Smooth muscle cell of the brain vasculature (primary cell): ENCODE measurements around the gene SLC29A1.

Source experiments
- DNase-seq: peaks from one replicate; pipeline ENCODE4 v3.0.0-alpha.2; 2012; ENCODE audit warnings: low read depth, low spot score

The SLC29A1 gene

DNA sequence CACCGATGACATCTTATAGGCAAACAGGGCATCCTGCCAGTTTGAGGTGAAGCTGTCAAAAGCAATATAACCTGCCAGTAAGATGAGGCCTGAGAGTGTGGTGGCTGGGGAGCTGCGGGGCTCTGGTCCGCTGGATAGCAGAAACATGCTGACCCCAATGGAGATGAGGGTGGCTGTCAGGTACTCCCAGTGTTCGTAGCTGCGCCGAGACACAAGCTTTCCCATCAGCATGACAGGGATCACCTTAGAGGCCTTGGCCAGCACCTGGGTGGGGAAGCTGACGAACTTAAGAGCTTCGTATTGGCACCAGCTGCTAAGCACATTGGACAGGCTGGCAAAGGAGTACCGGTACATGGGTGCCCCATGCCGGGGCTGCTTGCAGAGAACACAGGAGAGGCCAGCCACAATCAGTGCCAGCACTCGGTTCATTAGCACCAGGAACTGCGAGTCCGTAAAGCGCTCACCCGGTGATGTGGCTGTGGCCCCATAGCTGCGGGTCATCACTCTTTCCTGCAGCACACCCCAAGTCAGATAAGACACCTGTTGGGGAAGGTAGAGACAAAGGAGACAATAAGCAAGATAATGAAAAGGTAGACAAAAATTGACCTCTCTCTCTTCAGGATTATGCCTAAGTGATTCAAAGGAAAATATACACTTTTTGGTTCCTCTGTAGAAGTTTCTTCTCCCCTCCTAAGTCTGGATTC lies 31.9 kb downstream of the SLC29A1 start:
- DNase-seq: no peak

DNA sequence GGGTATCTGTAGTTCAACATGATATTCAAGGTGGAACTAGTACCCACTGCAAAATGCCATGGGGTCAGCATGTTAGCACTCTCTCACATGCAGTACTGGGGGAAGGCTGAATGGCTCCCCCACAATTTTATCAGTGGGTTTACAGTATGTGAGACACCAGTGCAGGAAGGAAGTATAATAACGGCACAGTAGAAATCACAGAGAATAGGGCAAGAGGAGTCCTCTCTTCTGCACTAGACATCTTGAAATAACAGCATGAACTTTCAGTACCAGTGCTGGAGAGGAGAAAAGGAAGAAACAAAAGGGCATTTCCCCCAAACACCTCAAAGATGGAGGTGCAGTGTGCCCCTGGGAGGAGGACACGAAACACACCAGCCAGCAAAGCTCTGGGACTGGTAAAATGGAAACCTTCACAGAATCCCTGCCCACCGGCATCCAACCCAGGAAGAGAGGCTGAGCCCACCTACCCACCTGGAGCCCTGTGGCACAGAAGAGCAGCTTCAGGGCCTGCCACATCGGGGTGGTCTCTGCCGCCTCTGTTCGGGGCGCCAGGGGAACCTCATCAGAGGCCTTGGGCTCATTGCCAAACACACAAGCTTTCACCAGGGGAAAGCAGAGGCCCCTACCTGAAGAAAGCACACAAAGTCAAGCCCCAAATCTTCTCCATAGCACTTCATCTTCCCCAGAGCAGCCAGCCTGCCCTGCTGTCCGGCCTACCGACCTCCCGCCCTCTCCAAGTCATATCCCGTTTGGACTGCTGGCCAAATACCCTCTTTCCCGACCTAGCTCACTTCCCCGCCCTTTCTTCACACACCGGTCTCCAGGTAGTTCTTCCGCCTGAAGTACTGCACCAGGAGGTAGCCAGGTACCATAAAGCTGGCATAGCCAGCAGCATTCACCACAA lies 32.7 kb downstream of the SLC29A1 start:
- DNase-seq: no peak

DNA sequence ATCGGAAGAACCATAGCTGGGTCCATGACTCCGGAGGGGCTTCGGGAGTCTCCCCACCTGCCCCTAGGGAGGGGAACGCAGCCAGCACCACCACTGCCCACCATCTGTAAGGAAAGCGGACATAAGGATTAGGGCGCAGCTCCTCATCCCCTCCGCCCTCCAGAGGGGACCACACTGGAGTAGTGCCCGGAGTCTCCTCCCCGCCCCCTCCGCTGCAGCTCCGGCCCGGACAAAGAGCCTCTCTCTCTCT lies 33.3 kb downstream of the SLC29A1 start:
- DNase-seq: no peak

DNA sequence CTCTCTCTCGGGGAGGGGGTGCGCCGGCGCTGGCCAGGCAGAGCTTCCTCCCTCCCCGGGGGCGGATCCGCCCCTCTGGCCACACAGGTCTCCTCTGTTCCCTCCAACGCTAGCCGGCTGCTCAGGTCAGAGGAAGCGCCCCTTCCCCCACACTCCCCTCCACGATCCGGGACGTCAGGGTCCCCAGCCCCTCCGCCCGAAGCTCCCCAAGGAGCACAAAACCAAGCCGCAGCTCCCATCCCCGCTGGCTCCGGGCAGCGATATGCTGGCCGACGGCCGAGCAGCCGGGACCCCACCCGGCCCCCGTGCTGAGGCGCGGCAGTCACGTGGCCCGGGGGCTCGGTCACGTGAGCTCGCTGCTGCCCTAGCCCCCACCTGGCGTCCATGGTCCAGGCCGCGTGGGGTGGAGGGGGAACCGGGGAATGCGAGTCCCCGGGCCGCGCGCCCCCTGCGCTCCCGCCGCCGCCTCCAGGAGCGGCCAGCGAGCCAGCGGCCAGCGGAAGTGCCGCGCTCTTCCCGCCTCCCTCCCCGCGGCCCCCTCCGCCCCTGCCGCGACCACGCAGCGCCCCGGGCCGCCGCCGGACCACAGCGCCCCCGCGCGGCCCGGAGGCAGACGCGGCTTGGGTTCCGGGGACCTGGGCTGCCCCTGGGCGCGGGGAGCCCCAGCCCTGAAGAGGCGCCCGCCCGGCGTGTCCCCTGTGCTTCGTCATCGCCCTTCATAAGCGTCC lies 33.8 kb downstream of the SLC29A1 start, which contains the start of gene SLC35B2:
Gene SLC35B2 (minus strand): TSS at position 504 of the 728 bp plus-strand sequence. CDS start 118 bp downstream, at position 386.
- DNase-seq: no peak

DNA sequence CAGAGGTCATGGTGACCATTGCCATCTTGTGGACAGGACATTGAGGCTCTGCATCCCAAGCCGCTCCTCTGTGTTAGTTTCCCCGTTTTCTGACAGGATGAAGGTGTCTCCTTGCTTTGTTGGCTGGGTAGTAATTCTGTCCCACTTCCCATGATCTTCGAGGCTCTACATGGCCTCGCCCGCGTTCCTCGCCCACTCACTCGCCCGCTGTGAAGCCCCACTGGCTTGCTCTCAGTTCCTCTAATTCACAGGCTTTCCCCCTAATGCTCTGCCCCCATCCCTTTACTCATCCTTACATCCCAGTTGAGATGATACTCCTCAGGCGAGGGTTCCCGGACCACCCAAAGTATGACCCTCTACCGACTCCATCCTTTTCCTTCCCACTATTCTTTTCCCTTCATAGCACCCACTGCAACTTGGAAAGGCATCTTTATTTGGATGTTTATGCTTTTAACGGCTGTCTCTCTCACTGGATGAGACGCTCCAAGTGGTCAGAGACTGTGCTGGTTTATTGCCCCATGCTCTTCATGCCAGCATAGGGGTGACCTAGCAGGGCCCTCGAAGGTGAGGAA lies 34.4 kb downstream of the SLC29A1 start:
- DNase-seq: no peak

DNA sequence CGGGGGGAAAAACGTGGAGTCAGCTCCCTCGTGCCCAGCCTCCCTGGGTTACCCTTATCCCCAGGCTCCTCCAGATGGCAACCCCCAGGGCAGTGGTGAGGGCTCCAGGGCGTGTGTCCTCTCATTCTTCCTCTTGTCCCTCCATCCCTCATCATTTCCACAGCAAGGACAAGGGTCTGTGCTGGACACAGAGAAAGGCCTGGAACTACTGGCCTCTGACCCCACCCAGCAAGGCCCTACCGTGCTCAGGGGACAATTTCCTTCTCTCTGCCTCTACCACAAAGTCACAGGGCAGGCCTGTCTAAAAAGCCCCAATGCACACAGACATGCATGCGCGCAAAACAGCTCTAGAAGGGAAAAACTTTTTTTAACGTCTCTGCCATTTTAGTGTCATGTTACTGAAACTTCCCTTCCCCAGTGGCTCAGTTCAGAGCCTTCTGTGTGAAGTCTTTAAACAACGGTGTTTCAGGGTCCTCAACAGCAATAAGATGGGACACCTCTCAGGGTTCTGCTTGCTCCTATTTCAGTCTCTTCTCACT lies 35.0 kb downstream of the SLC29A1 start:
- no peak for DNase-seq

DNA sequence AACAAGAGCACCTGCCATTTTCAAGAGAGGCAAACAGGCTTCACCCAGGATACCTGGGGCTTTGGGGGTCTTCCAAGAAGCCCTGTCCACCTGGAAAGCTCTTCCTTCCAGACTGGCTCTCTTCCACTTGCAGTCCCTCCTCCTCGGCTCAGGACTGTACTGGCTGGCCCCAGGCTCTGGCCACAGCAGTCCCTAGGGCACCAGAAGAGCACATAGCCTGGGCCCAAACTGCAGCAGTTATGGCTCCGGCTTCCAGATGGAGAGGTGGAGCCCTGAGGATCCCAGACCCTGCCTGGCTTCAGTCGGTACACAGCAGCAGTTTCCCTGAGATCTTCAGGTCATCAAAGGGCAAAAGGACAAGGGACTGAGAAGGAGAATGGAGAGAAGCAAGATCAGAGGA lies 35.5 kb downstream of the SLC29A1 start:
- no peak for DNase-seq

DNA sequence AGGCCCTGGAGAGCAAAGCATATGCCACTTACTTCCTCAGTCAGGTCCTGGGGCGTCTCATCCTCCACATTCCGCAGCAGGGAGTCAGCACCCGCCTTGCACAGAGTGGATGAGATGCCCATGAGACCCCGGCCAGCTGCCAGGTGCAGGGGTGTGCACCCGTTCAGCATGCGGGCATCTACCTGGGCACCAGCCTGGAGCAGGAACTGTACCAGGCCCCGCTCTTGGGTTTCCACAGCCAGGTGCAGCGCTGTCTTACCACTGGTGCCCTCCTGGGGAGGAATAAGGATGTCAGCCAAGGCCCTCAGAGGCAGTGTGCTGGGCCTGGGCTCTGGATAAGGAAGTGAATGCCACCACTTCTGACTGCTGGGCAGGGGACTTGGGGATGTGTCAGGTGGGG lies 36.6 kb downstream of the SLC29A1 start:
- no peak for DNase-seq

DNA sequence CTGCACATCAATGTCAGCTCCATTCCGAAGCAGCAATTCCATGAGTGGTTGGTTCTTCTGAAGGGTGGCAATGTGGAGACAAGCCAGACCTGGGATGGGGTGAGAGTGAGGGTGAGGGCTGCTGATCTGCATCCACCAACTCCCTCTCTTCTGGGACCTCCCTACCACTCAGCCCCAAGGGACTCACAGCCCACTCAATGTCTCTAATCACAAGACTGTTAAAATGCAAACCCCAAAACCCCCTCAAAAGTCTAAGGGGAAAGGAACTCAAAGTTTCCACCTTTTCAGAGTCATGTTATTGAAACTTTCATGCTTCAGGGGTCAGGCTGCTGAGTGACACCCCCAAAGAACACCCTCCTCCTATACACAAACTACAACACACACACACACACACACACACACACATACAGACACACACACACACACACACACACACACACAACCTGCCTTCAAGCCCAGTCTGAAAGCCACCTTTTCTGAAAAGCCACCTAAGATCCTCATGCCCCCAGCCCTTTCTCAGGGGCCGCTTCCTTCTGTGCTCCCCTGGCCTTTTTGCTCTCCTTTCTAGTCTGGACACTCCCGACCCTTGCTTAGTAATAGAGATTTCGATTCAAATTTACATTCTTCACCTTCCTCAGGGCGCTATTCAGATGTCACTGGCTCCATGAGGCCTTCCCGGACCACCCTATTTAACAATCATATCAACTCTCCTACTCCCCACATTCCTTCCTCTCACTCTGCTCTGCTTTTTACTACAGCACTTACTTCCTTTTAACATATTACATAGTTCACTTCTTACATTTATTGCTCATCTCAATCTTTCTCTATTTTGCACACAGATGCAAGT lies 37.3 kb downstream of the SLC29A1 start:
- DNase-seq: no peak

DNA sequence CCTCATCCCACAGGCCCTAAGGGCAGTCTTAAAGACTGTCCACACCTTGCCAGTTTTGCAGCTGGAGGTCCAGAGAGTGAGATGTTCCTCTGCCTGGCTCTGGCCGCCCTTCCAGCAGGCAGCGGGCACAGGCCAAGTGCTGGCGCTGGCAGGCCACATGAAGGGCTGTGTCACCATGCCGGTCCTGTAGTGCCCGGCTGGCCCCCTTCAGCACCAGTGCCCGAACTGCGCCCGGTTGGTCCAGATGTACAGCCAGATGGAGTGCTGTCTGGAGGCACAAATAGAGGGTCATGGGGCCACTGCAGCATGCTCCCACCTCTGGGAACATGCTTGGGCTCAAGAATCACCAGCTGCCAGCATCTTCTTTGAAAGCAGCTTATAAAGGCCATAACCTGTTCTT lies 38.2 kb downstream of the SLC29A1 start:
- no peak for DNase-seq

DNA sequence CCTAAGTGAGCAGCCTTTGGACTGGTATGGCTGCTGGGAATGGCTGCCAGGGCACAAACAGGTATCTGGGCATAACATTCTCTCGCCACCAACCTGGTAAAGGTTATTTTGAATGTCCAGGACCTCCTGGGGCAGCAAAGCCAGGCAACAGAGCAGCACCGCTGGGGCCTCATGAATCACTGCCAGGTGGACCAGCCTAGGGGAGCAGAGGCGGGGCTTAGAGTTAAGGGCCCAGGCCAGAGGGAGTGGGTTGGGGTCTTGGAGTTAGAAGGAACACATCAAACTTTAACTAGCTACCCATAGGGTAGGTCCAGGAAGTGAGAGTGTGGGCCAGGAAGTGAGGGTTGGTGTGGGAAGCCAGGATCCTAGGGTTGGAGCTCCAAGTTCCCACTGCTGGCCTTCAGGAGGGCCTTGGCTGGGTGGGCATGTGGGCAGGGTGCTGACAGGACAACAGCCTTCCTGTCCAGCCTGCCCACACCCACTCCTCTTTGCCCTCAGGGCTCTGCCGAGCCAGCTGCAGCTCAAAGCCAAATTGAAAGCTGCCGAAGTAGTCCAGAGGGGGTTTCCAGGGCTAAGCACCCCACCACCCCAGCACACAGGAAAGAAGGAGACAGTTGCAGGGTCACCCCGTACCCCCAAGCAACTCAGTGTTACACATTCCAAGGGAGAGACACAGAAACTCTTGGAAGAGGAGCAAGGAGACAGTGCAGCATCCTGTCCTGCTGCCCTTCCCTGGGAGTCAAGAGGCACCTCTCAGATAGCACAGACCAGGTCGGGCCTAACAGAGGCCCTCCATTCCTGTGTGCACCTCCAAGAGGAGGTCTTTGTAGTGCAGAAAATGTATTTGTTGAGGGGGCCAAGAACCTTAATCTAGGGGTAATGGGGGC lies 39.3 kb downstream of the SLC29A1 start:
- no peak for DNase-seq

DNA sequence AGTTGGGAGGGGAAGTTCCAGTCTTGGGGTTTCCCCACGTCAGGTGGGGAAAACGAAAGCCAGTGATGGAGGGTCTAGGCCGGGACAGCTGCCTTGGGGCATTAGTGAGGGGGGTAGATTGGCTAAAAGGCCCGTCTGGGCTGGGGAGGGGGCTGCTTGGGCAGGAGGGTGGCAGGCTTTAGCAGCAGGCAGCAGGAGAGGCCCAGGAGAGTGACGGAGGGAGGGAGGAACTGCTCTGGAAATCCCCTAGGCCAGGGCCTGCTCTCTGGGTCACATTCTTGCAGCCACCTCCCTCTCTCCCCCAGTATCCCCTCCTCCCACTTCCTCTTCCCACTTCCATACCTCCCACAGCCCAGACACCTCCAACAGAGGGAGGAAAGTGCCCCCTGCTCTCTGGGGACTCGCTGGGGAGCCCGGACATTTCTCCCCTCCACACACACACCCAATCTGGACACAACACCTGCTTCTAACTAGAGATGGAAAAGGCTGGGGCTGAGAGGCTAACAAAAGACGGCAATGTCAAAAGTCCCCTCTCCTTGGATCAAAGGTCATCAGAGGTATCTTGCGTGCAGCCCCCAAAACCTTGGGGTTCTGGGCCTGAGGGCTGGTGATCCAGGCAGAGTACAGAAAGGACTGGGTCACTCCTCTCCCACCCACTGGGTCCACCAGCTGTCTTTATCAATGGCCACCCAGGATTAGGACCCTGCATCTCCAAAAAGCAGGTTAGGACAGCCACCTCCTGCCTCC lies 40.1 kb downstream of the SLC29A1 start:
- DNase-seq: no peak

DNA sequence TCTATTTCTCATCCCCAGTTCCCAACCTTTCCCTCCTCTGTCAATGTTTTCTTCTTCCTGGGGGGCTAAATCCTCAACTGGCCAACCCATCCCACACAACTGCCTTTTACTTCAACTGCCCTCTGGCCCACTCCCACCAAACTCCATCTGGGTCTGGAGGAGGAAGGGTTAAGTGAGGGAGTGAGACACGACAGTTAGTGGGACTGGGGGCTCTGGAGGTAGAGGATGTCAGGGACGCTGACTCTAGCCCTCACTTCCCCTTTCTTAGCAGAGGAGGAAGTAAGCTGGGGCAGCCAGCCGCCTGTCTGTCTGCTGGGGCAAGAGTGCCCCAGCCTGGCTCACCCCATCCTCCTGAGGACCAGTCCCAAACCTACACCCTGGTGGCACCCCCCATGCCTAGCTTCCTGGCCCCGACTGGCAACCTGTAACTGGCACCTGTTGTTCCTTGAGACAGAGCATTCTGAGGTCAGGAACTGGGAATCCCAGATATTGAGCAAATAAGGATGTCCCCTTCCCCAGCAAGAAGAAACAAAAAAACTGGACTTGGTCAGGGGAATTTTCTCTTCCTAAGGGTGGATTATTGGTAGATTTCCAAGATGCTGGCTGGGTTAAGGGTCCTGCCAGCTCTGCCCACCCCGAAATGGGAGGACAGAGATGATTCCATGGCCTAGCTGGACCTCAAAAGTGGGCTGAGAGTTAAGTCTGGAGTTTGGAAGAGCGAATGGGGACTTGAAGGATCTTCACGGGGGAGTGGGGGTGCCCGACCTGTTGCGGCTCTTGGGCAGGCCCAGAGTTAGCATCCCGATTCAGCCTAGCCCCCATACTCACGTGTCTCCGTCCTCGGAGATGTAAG lies 41.0 kb downstream of the SLC29A1 start:
- no peak for DNase-seq

DNA sequence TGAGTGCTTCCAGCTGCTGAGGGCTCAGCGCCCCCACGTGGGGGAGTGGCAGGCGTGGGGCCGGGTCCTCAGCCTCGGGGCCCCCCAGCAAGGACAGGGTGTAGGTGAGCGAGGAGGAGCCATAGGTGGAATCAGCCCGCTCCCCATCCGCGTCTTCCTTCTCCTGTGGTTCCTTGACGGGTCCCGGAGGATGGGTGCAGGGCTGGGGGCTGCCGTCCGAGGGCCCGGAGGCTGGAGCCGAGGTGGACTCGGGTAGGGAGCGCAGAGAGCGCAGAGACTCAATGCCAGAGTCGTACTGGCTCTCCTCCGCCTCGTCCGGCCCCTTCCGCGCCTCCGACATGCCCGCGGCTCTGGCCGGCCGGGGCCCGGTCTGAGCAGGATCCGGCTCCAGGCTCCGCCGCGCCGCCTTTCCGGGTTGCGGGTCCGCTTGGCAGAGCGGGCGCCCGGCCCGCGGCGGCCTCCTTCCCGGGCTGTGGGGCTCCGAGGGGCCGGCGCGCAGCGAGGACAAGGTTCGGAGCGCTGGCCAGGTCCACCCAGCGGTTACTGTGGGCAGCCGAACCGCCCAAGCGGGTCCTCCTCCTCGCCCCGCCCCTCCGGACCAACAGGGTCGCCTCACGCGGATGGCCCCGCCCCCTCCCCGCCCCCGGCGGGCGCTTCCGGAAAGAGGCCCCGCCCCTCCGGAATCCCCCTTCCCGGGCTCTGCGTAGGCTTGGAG lies 41.8 kb downstream of the SLC29A1 start, which contains the start of gene NFKBIE:
Gene NFKBIE (minus strand): TSS at position 545 of the 715 bp plus-strand sequence. CDS start 205 bp downstream, at position 340.
- no peak for DNase-seq

DNA sequence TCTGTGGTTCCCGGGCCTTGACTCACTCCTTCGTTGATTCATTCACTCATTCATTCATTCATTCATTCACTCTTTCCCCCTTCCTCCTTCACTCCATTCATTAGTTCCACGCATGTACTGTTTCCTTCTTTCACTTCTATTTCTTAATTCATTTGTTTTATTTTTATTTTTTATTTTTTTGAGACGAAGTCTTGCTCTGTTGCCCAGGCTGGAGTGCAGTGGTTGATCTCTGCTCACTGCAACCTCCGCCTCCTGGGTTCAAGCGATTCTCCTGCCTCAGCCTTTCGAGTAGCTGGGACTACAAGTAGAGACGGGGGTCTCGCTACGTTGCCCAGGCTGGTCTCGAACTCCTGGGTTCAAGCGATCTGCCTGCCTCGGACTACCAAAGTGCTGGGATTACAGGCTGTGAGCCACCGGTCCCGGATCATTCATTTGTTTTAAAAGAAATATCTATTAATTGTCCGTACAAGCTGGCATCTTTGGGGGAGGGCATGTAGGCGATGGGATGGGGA lies 42.4 kb downstream of the SLC29A1 start:
- no peak for DNase-seq

DNA sequence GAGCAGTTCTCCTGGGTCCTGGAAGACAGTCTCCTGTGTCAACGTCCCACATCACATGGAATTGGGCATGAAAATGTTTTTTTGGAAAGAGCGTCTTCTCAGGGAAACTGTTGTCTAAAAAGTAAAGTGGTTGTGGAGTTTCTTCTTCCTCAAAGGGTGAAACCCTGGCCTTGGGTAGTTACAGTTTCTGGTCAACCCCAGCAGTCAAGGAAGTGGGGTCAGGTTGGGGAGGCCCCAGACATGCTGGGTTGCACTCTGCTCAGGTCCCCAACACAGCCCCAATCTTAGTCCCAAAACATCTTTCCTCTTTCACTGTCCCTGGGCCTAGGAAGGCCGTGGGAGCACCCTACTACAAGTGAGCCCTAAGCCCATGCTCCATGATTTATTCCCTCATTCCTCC lies 43.0 kb downstream of the SLC29A1 start:
- no peak for DNase-seq

DNA sequence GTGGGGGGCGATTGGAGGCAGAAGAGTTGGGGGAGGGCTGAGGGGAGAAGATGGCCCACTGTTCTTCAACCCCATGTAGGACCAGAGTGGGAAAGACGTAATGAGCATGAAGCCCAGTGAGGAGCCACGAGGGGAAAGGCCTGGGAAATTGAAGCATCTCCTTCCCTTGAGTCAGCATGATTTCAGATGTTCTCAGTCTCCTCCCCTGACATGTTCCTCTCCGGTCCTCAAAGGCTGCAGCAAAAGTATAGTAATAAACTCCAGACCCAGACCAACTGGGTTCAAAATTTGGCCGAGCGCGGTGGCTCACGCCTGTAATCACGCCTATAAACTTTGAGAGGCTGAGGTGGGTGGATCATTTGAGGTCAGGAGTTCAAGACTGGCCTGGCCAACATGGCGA lies 43.9 kb downstream of the SLC29A1 start:
- DNase-seq: no peak
